WTC11 (cell line): ENCODE results near the gene TPM3. TPM values are rescaled to one million over a fixed set of nuclear protein-coding genes. Genes with fewer than 3 reads are reported as not detected.
A peak's percentile ranks its signal among the peaks of the same experiment; 100 is the strongest.

ENCODE experiments used
- ATAC-seq: fragments of 200-7000 bp; cut with Tn5 transposase; 2 replicates; pipeline ENCODE4 v1.10.0; 2021; ENCODE audit warnings: mild to moderate bottlenecking, moderate library complexity
- CTCF ChIA-PET: fragments of 300-600 bp; sonication (Branson Sonifier 250); formaldehyde crosslinking; loops from one replicate; lab custom pipeline; 2021; ENCODE audit warnings: antibody characterized with exemption; lab: Charles Lee
- POLR2A ChIA-PET: fragments of 350-600 bp; sonication (Branson Sonifier 250); formaldehyde crosslinking; loops from one replicate; lab custom pipeline; 2021; ENCODE audit warnings: antibody characterized with exemption; lab: Charles Lee
- DNase-seq: peaks from one replicate; pipeline ENCODE4 v3.0.0; 2021; ENCODE audit warnings: low spot score
- H3K27ac Mint-ChIP-seq: 2 replicates; pipeline ENCODE4 v1.8.0; 2021; ENCODE audit warnings: mixed read lengths
- H3K27me3 Mint-ChIP-seq: 2 replicates; pipeline ENCODE4 v1.8.0; 2021; ENCODE audit warnings: low read depth, mild to moderate bottlenecking, moderate library complexity, mixed read lengths
- H3K36me3 Mint-ChIP-seq: 2 replicates; pipeline ENCODE4 v1.8.0; 2021; ENCODE audit warnings: mixed read lengths
- H3K4me1 Mint-ChIP-seq: 2 replicates; pipeline ENCODE4 v1.8.0; 2022; ENCODE audit warnings: mixed read lengths
- H3K4me3 Mint-ChIP-seq: 2 replicates; pipeline ENCODE4 v1.8.0; 2021; ENCODE audit warnings: mild to moderate bottlenecking, moderate library complexity, mixed read lengths
- H3K9me3 Mint-ChIP-seq: 2 replicates; pipeline ENCODE4 v1.8.0; 2021; ENCODE audit warnings: mixed read lengths
- ATF1 ChIP-seq: sonication (generic); formaldehyde crosslinking; IDR thresholded peaks from 2 replicates; pipeline ENCODE4 v1.8.1; 2023; ENCODE audit warnings: mild to moderate bottlenecking, moderate library complexity, missing genetic modification reagents
- CREB1 ChIP-seq: sonication (generic); formaldehyde crosslinking; IDR thresholded peaks from 2 replicates; pipeline ENCODE4 v1.8.0; 2023; ENCODE audit warnings: mild to moderate bottlenecking, missing genetic modification reagents
- EMX1 ChIP-seq: fragments of 250-450 bp; sonication (Bioruptor Pico); IDR thresholded peaks from 2 replicates; pipeline ENCODE4 v1.8.0; 2021; ENCODE audit warnings: mild to moderate bottlenecking
- ERG ChIP-seq: fragments of 250-450 bp; sonication (Bioruptor Pico); IDR thresholded peaks from 2 replicates; pipeline ENCODE4 v1.8.0; 2021; ENCODE audit warnings: mild to moderate bottlenecking
- FOXP1 ChIP-seq: sonication (generic); formaldehyde crosslinking; IDR thresholded peaks from 2 replicates; pipeline ENCODE4 v1.8.0; 2022; ENCODE audit warnings: missing genetic modification reagents, mild to moderate bottlenecking, moderate library complexity, borderline replicate concordance
- GRHL2 ChIP-seq: fragments of 250-450 bp; sonication (Bioruptor Pico); IDR thresholded peaks from 2 replicates; pipeline ENCODE4 v1.8.0; 2022; ENCODE audit warnings: mild to moderate bottlenecking, moderate library complexity; ENCODE audit not compliant: insufficient replicate concordance, severe bottlenecking
- HMGA2 ChIP-seq: fragments of 250-450 bp; sonication (Bioruptor Pico); IDR thresholded peaks from 2 replicates; pipeline ENCODE4 v1.4.0; 2021; ENCODE audit warnings: mild to moderate bottlenecking, moderate library complexity
- IRF2 ChIP-seq: sonication (generic); formaldehyde crosslinking; IDR thresholded peaks from 2 replicates; pipeline ENCODE4 v1.8.0; 2022; ENCODE audit warnings: low read depth, missing genetic modification reagents, borderline replicate concordance
- KAT7 ChIP-seq: sonication (generic); formaldehyde crosslinking; IDR thresholded peaks from 2 replicates; pipeline ENCODE4 v1.8.1; 2023; ENCODE audit warnings: missing genetic modification reagents, mild to moderate bottlenecking, borderline replicate concordance
- MXD4 ChIP-seq: fragments of 250-450 bp; sonication (Bioruptor Pico); IDR thresholded peaks from 2 replicates; pipeline ENCODE4 v1.8.0; 2021; ENCODE audit warnings: mild to moderate bottlenecking, moderate library complexity, borderline replicate concordance
- MYBL2 ChIP-seq: sonication (generic); formaldehyde crosslinking; IDR thresholded peaks from 2 replicates; pipeline ENCODE4 v1.8.1; 2023; ENCODE audit warnings: mild to moderate bottlenecking, moderate library complexity, missing genetic modification reagents
- NFATC4 ChIP-seq: fragments of 250-450 bp; sonication (Bioruptor Pico); IDR thresholded peaks from 2 replicates; pipeline ENCODE4 v1.9.0; 2021; ENCODE audit warnings: mild to moderate bottlenecking
- NFYB ChIP-seq: sonication (generic); formaldehyde crosslinking; conservative IDR thresholded peaks from 2 replicates; pipeline ENCODE4 v1.8.0; 2022; ENCODE audit warnings: low read depth, missing genetic modification reagents
- NR1H2 ChIP-seq: sonication (generic); formaldehyde crosslinking; IDR thresholded peaks from 2 replicates; pipeline ENCODE4 v1.9.0; 2021; ENCODE audit warnings: mild to moderate bottlenecking, moderate library complexity, missing genetic modification reagents
- NR2C2 ChIP-seq: sonication (generic); formaldehyde crosslinking; IDR thresholded peaks from 2 replicates; pipeline ENCODE4 v1.8.0; 2022; ENCODE audit warnings: mild to moderate bottlenecking, missing genetic modification reagents
- NR3C1 ChIP-seq: sonication (generic); formaldehyde crosslinking; conservative IDR thresholded peaks from 2 replicates; pipeline ENCODE4 v1.8.1; 2023; ENCODE audit warnings: low read depth, mild to moderate bottlenecking, missing genetic modification reagents
- SMAD4 ChIP-seq: sonication (generic); formaldehyde crosslinking; IDR thresholded peaks from 2 replicates; pipeline ENCODE4 v1.8.0; 2022; ENCODE audit warnings: mild to moderate bottlenecking, missing genetic modification reagents
- SOX15 ChIP-seq: fragments of 250-450 bp; sonication (Bioruptor Pico); IDR thresholded peaks from 2 replicates; pipeline ENCODE4 v1.9.0; 2021; ENCODE audit warnings: mild to moderate bottlenecking
- STAT6 ChIP-seq: sonication (generic); formaldehyde crosslinking; conservative IDR thresholded peaks from 2 replicates; pipeline ENCODE4 v1.8.1; 2023; ENCODE audit warnings: mild to moderate bottlenecking, low read depth, missing genetic modification reagents, moderate library complexity
- TEAD4 ChIP-seq: sonication (generic); formaldehyde crosslinking; IDR thresholded peaks from 2 replicates; pipeline ENCODE4 v1.8.0; 2022; ENCODE audit warnings: mild to moderate bottlenecking, missing genetic modification reagents
- TP53 ChIP-seq: sonication (generic); formaldehyde crosslinking; IDR thresholded peaks from 2 replicates; pipeline ENCODE4 v1.8.1; 2023; ENCODE audit warnings: mild to moderate bottlenecking, missing genetic modification reagents
- ZNF121 ChIP-seq: sonication (generic); formaldehyde crosslinking; IDR thresholded peaks from 2 replicates; pipeline ENCODE4 v1.8.0; 2023; ENCODE audit warnings: missing genetic modification reagents
- ZNF219 ChIP-seq: sonication (generic); formaldehyde crosslinking; IDR thresholded peaks from 2 replicates; pipeline ENCODE4 v1.8.0; 2023; ENCODE audit warnings: missing genetic modification reagents, mild to moderate bottlenecking, borderline replicate concordance
- ZNF396 ChIP-seq: fragments of 250-450 bp; sonication (Bioruptor Pico); IDR thresholded peaks from 2 replicates; pipeline ENCODE4 v1.8.0; 2021; ENCODE audit warnings: mild to moderate bottlenecking, moderate library complexity, borderline replicate concordance
- total RNA-seq: library from RNA; stranded (reverse); gene quantifications from 3 replicates; pipeline ENCODE4 v1.2.3, GENCODE V29; 2021
- TF ChIP-seq, protein P1 (sequence below): sonication (generic); formaldehyde crosslinking; IDR thresholded peaks from 2 replicates; pipeline ENCODE4 v1.8.1; 2022; ENCODE audit warnings: low read depth, mild to moderate bottlenecking, moderate library complexity, missing genetic modification reagents, borderline replicate concordance
- TF ChIP-seq, protein P2 (sequence below): fragments of 250-450 bp; sonication (Bioruptor Pico); IDR thresholded peaks from 2 replicates; pipeline ENCODE4 v1.9.0; 2021; ENCODE audit warnings: moderate library complexity, mild to moderate bottlenecking, inconsistent platforms, borderline replicate concordance

Gene TPM3
- total RNA-seq, 1 experiment from 2014 or later: 614 TPM

DNA sequence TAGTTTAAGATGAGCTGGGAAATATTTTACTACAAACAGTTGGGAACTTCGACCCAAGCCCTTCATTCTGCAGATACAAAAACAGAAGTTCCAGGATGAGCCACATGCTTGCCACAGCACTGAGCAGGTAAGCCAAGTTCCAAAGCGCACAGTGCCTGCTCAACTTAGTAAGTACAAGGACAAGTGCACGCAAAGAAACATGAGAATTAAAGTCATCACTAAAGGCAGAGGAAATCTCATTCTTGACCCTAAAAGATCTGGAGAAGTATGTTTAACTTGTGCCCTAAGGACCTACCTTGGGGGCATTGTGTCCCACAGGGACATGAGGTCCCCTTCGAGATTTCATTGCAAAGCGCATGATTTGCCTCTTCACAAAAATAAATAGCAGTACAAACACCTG lies 27.6 kb upstream of the TPM3 start:
- no peaks in the 10 kb centered on the region for H3K9me3 Mint-ChIP-seq
- H3K27ac Mint-ChIP-seq: peak overlapping the region; percentile 100
- H3K4me3 Mint-ChIP-seq: peak overlapping the region; percentile 98
- ATAC-seq: no peak
- peaks cover 42% of the 10 kb centered on the region for H3K36me3 Mint-ChIP-seq
- CTCF ChIA-PET: interaction anchor here (0.9 to 3.6 kb wide), 3 partner anchors 20 to 115 kb away, joined by 3 to 20 read pairs (median 9); no protein-coding TSS in a partner anchor
- POLR2A ChIA-PET: interaction anchor here (1.8 kb wide), 1 partner anchor 37 kb away, joined by 8 read pairs; no protein-coding TSS in a partner anchor
- peaks cover 44% of the 10 kb centered on the region for H3K4me1 Mint-ChIP-seq
- TF ChIP-seq EMX1 (CRISPR knock-in tag) (0 out of 2 replicates have a peak, but pooled peaks have one; percentile 22), KAT7 (no peak)
- DNase-seq: no peak
- no peaks in the 10 kb centered on the region for H3K27me3 Mint-ChIP-seq

- TF ChIP-seq TP53 (CRISPR knock-in tag) (no peak), SMAD4 (CRISPR knock-in tag) (no peak), FOXP1 (no peak), ZNF219 (CRISPR knock-in tag) (no peak), NFYB (CRISPR knock-in tag) (no peak), NFATC4 (CRISPR knock-in tag) (no peak), IRF2 (CRISPR knock-in tag) (no peak), GRHL2 (CRISPR knock-in tag) (no peak), NR1H2 (CRISPR knock-in tag) (no peak), CREB1 (CRISPR knock-in tag) (no peak)
- no peak for DNase-seq
- peaks cover 37% of the 10 kb centered on the region for H3K4me1 Mint-ChIP-seq
- CTCF ChIA-PET: interaction anchor here (0.6 to 3.6 kb wide), 2 partner anchors 19 to 272 kb away, joined by 3 to 20 read pairs; partner anchors contain the start of gene DENND4B
- H3K36me3 Mint-ChIP-seq: peaks cover 50% of the 10 kb centered on the region
- no peaks in the 10 kb centered on the region for H3K27me3 Mint-ChIP-seq
- H3K27ac Mint-ChIP-seq: peak overlapping the region; percentile 76
- ATAC-seq: no peak
- no peaks in the 10 kb centered on the region for H3K9me3 Mint-ChIP-seq
- POLR2A ChIA-PET: interaction anchor here (0.6 kb wide), 1 partner anchor 54 kb away, joined by 3 read pairs; no protein-coding TSS in a partner anchor
- peak overlapping the region; percentile 98 for H3K4me3 Mint-ChIP-seq
These were observed 26.6 kb upstream of the TPM3 start for GRCh38 chr1:154218545-154218944.

DNA sequence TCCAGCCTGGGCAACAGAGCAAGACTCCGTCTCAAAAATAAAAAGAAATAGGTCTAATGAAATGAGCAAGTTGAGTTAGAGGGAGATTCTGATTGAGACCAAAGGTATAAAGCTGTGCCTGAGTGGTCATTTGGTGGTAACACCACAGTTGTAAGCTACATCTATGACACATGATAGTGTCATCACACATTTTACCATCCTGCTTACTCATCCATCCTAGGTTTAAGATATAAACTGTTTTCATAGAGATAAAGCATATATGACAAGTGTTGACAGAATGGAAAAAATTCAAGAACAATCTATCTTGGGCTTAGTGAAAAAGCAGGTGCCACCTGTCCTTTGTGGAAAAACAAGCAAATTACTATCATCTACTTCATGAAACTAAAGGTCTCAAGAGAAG lies 21.4 kb upstream of the TPM3 start:
- TF ChIP-seq GRHL2 (CRISPR knock-in tag) (no peak), STAT6 (no peak), MXD4 (no peak), ZNF121 (CRISPR knock-in tag) (no peak), FOXP1 (no peak), NR2C2 (no peak), ATF1 (no peak), NR3C1 (CRISPR knock-in tag) (no peak), NR1H2 (CRISPR knock-in tag) (no peak), MYBL2 (CRISPR knock-in tag) (no peak), TP53 (CRISPR knock-in tag) (no peak), SOX15 (no peak), ZNF396 (CRISPR knock-in tag) (no peak), ERG (CRISPR knock-in tag) (no peak), TEAD4 (CRISPR knock-in tag) (no peak), HMGA2 (CRISPR knock-in tag) (no peak)
- TF ChIP-seq, protein P1, sequence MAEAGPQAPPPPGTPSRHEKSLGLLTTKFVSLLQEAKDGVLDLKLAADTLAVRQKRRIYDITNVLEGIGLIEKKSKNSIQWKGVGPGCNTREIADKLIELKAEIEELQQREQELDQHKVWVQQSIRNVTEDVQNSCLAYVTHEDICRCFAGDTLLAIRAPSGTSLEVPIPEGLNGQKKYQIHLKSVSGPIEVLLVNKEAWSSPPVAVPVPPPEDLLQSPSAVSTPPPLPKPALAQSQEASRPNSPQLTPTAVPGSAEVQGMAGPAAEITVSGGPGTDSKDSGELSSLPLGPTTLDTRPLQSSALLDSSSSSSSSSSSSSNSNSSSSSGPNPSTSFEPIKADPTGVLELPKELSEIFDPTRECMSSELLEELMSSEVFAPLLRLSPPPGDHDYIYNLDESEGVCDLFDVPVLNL (CRISPR knock-in tag): no peak
- TF ChIP-seq, protein P2, sequence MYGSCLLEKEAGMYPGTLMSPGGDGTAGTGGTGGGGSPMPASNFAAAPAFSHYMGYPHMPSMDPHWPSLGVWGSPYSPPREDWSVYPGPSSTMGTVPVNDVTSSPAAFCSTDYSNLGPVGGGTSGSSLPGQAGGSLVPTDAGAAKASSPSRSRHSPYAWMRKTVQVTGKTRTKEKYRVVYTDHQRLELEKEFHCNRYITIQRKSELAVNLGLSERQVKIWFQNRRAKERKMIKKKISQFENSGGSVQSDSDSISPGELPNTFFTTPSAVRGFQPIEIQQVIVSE (CRISPR knock-in tag): no peak
- ATAC-seq (no peak), DNase-seq (no peak)
- ChIA-PET POLR2A (interaction anchor here (1.6 kb wide), 1 partner anchor 14 kb away, joined by 4 read pairs; no protein-coding TSS in a partner anchor), CTCF (interaction anchor here (2.7 kb wide), 1 partner anchor 13 kb away, joined by 7 read pairs; no protein-coding TSS in a partner anchor)
- no peak overlapping the region for H3K27ac Mint-ChIP-seq
- no peaks in the 10 kb centered on the region for H3K27me3 Mint-ChIP-seq
- H3K36me3 Mint-ChIP-seq: peaks cover 67% of the 10 kb centered on the region
- H3K9me3 Mint-ChIP-seq: no peaks in the 10 kb centered on the region
- peaks cover 5% of the 10 kb centered on the region for H3K4me1 Mint-ChIP-seq
- H3K4me3 Mint-ChIP-seq: no peak overlapping the region
